Activated T-cell treated with anti-CD3 and anti-CD28 coated beads for 24 hours (primary cell): ENCODE results near the gene EGLN2.
"Not testable (repeated sequence)": the region's sequence is repeated elsewhere in the genome, so short reads cannot be mapped to it uniquely, and the experiment has no call there.

Source experiments
- DNase-seq: peaks from one replicate; pipeline ENCODE4 v3.0.0-alpha.2; 2020; ENCODE audit warnings: low read depth

The EGLN2 gene

GRCh38 chr19:40798683-40799557 is at the start of gene EGLN2:
Gene EGLN2 (plus strand): TSS chr19:40799191. CDS start chr19:40800573, 1,382 bp downstream.
- DNase-seq: peak; percentile 100

- peak; percentile 99 for DNase-seq
Measured at GRCh38 chr19:40750058-40750873, 48.7 kb upstream of the EGLN2 start, which contains the start of gene ACTMAP. Gene ACTMAP (minus strand): TSS chr19:40750477. CDS start chr19:40749803, 674 bp downstream.

- DNase-seq: peak; percentile 92
Measured at GRCh38 chr19:40750874-40751537, 48.0 kb upstream of the EGLN2 start, which contains the start of gene SNRPA. Gene SNRPA (plus strand): TSS chr19:40751203. CDS start chr19:40751409, 206 bp downstream.

GRCh38 chr19:40752257-40752781 is 46.7 kb upstream of the EGLN2 start:
- DNase-seq: no peak

GRCh38 chr19:40754611-40755247 is 44.3 kb upstream of the EGLN2 start:
- DNase-seq: peak; percentile 60

- no peak for DNase-seq
Measured at GRCh38 chr19:40755248-40755624, 43.8 kb upstream of the EGLN2 start.

- no peak for DNase-seq
Measured at GRCh38 chr19:40755791-40756190, 43.2 kb upstream of the EGLN2 start.

- DNase-seq: peak; percentile 25
Measured at GRCh38 chr19:40756502-40757110, 42.4 kb upstream of the EGLN2 start.

GRCh38 chr19:40758491-40758890 is 40.5 kb upstream of the EGLN2 start:
- DNase-seq: no peak

GRCh38 chr19:40759352-40759751 is 39.6 kb upstream of the EGLN2 start:
- no peak for DNase-seq

GRCh38 chr19:40762754-40763470 is 36.1 kb upstream of the EGLN2 start:
- no peak for DNase-seq

- DNase-seq: no peak
Measured at GRCh38 chr19:40763526-40763925, 35.5 kb upstream of the EGLN2 start.

- DNase-seq: no peak
Measured at GRCh38 chr19:40763963-40764362, 35.0 kb upstream of the EGLN2 start.

GRCh38 chr19:40766385-40766784 is 32.6 kb upstream of the EGLN2 start:
- DNase-seq: not testable (repeated sequence)

GRCh38 chr19:40768869-40769268 is 30.1 kb upstream of the EGLN2 start:
- no peak for DNase-seq

GRCh38 chr19:40771101-40771862 is 27.7 kb upstream of the EGLN2 start:
- DNase-seq: not testable (repeated sequence)

- no peak for DNase-seq
Measured at GRCh38 chr19:40774916-40775631, 23.9 kb upstream of the EGLN2 start, which contains the start of gene MIA. Gene MIA (plus strand): TSS chr19:40775521. CDS start chr19:40775543, 22 bp downstream.

- no peak for DNase-seq
Measured at GRCh38 chr19:40775632-40776022, 23.4 kb upstream of the EGLN2 start.

GRCh38 chr19:40776364-40776763 is 22.6 kb upstream of the EGLN2 start:
- no peak for DNase-seq
